MCF 10A (cell line): ENCODE results near the gene ZNF385A. TPM values are rescaled to one million over a fixed set of nuclear protein-coding genes. Genes with fewer than 3 reads are reported as not detected.
A peak's percentile ranks its signal among the peaks of the same experiment; 100 is the strongest.

Experiments
- BruUV-seq: library from RNA; stranded (reverse); fragments of 400-500 nt; replicated peaks from 2 replicates; lab custom pipeline; 2021; lab: Mats Ljungman, UMichigan
- CTCF ChIA-PET: fragments of 300-600 bp; sonication (Branson Sonifier 250); formaldehyde crosslinking; extraction: SDS; loops from one replicate; lab custom pipeline; 2021; ENCODE audit warnings: antibody characterized with exemption, inconsistent platforms; lab: Yijun Ruan, JAX
- POLR2A ChIA-PET: fragments of 300-600, 350-650 bp; sonication (Branson Sonifier 250); formaldehyde crosslinking; extraction: SDS; loops from one replicate; lab custom pipeline; 2020; ENCODE audit warnings: antibody characterized with exemption, inconsistent platforms; lab: Yijun Ruan, JAX
- DNase-seq: peaks from one replicate; pipeline ENCODE4 v3.0.0-alpha.2; 2018; ENCODE audit not compliant: unreplicated experiment
- H3K27ac Mint-ChIP-seq: one replicate; pipeline ENCODE4 v1.8.0; 2022; ENCODE audit warnings: mild to moderate bottlenecking, low read depth, mixed read lengths; ENCODE audit not compliant: unreplicated experiment
- H3K27me3 Mint-ChIP-seq: one replicate; pipeline ENCODE4 v1.8.0; 2022; ENCODE audit warnings: mixed read lengths; ENCODE audit not compliant: insufficient read depth, unreplicated experiment
- H3K36me3 Mint-ChIP-seq: one replicate; pipeline ENCODE4 v1.8.0; 2022; ENCODE audit warnings: mild to moderate bottlenecking, moderate library complexity, mixed read lengths; ENCODE audit not compliant: insufficient read depth, unreplicated experiment
- H3K4me1 Mint-ChIP-seq: one replicate; pipeline ENCODE4 v1.8.0; 2022; ENCODE audit warnings: mixed read lengths; ENCODE audit not compliant: insufficient read depth, unreplicated experiment
- H3K4me3 Mint-ChIP-seq: one replicate; pipeline ENCODE4 v1.8.0; 2022; ENCODE audit warnings: mild to moderate bottlenecking, moderate library complexity, mixed read lengths; ENCODE audit not compliant: unreplicated experiment
- H3K9me3 Mint-ChIP-seq: one replicate; pipeline ENCODE4 v1.8.0; 2022; ENCODE audit warnings: mixed read lengths; ENCODE audit not compliant: unreplicated experiment
- CTCF ChIP-seq: fragments of 200-600 bp; IDR thresholded peaks from one replicate; pipeline ENCODE4 v1.8.0; 2022; ENCODE audit warnings: antibody characterized with exemption, mild to moderate bottlenecking; ENCODE audit not compliant: unreplicated experiment
- intact Hi-C: fragments of 100-400 bp; cut with micrococcal nuclease; formaldehyde crosslinking; loops from 2 replicates; pipeline ENCODE4 v1.14.1; 2022
- total RNA-seq: library from RNA; stranded (reverse); gene quantifications from 2 replicates; pipeline ENCODE4 v1.2.3, GENCODE V29; 2022

ZNF385A gene
- total RNA-seq, 1 experiment from 2014 or later = 8.3 TPM

- no TSS peak for BruUV-seq
- ChIA-PET CTCF (interaction anchor here (0.7 to 4.1 kb wide), 5 partner anchors 10 to 61 kb away, joined by 3 to 80 read pairs (median 3); no protein-coding TSS in a partner anchor), POLR2A (no interaction called here)
- no peaks in the 10 kb centered on the region for H3K27me3 Mint-ChIP-seq
- no peak overlapping the region for H3K4me3 Mint-ChIP-seq
- H3K36me3 Mint-ChIP-seq = peaks cover 17% of the 10 kb centered on the region
- DNase-seq = no peak
- intact Hi-C loops = no loop called here
- H3K27ac Mint-ChIP-seq = peak overlapping the region; percentile 2
- TF ChIP-seq CTCF = no peak
- peaks cover 38% of the 10 kb centered on the region for H3K4me1 Mint-ChIP-seq
- no peaks in the 10 kb centered on the region for H3K9me3 Mint-ChIP-seq
These were observed 6.4 kb upstream of the ZNF385A start for GRCh38 chr12:54390668-54391551.

- CTCF ChIA-PET = interaction anchor here (0.7 to 4.1 kb wide), 4 partner anchors 9 to 61 kb away, joined by 3 to 80 read pairs (median 7); no protein-coding TSS in a partner anchor
- Mint-ChIP-seq H3K27me3 (no peaks in the 10 kb centered on the region), H3K36me3 (peaks cover 14% of the 10 kb centered on the region), H3K4me3 (no peak overlapping the region), H3K27ac (peak overlapping the region; percentile 2), H3K9me3 (no peaks in the 10 kb centered on the region), H3K4me1 (peaks cover 38% of the 10 kb centered on the region)
- POLR2A ChIA-PET = no interaction called here
- peak; percentile 49 for DNase-seq
- TF ChIP-seq CTCF = no peak
- no TSS peak for BruUV-seq
- intact Hi-C loops = no loop called here
These were observed 5.7 kb upstream of the ZNF385A start for GRCh38 chr12:54390176-54390667.

GRCh38 chr12:54389607-54390175 is 5.2 kb upstream of the ZNF385A start:
- BruUV-seq = no TSS peak
- ChIA-PET POLR2A (no interaction called here), CTCF (interaction anchor here (1.3 to 1.5 kb wide), 2 partner anchors 9 to 50 kb away, joined by 3 to 11 read pairs; no protein-coding TSS in a partner anchor)
- no peak for DNase-seq
- Mint-ChIP-seq H3K4me3 (no peak overlapping the region), H3K4me1 (peaks cover 38% of the 10 kb centered on the region), H3K9me3 (no peaks in the 10 kb centered on the region), H3K27me3 (no peaks in the 10 kb centered on the region), H3K27ac (peak overlapping the region; percentile 2), H3K36me3 (peaks cover 8% of the 10 kb centered on the region)
- TF ChIP-seq CTCF = no peak
- intact Hi-C loops = no loop called here

GRCh38 chr12:54389134-54389508 is 4.6 kb upstream of the ZNF385A start:
- no TSS peak for BruUV-seq
- intact Hi-C loops = no loop called here
- no peak for TF ChIP-seq CTCF
- no peak overlapping the region for H3K27ac Mint-ChIP-seq
- H3K4me1 Mint-ChIP-seq = peaks cover 37% of the 10 kb centered on the region
- no peaks in the 10 kb centered on the region for H3K9me3 Mint-ChIP-seq
- ChIA-PET CTCF (interaction anchor here (1.3 kb wide), 1 partner anchor 9 kb away, joined by 11 read pairs; no protein-coding TSS in a partner anchor), POLR2A (no interaction called here)
- no peaks in the 10 kb centered on the region for H3K27me3 Mint-ChIP-seq
- no peak for DNase-seq
- peaks cover 3% of the 10 kb centered on the region for H3K36me3 Mint-ChIP-seq
- no peak overlapping the region for H3K4me3 Mint-ChIP-seq
